Neural progenitor cell (in vitro differentiated cells): ENCODE measurements around the gene PITRM1.

Source experiments
- EZH2 ChIP-seq: fragments of 200-600 bp; sonication (generic); IDR thresholded peaks from 2 replicates; pipeline ENCODE4 v1.6.1; 2017; ENCODE audit warnings: antibody characterized with exemption, mild to moderate bottlenecking, moderate library complexity
- TF ChIP-seq, protein P1 (sequence below): fragments of 200-600 bp; sonication (generic); IDR thresholded peaks from 2 replicates; pipeline ENCODE4 v1.5.1; 2017; ENCODE audit warnings: antibody characterized with exemption, mild to moderate bottlenecking

DNA sequence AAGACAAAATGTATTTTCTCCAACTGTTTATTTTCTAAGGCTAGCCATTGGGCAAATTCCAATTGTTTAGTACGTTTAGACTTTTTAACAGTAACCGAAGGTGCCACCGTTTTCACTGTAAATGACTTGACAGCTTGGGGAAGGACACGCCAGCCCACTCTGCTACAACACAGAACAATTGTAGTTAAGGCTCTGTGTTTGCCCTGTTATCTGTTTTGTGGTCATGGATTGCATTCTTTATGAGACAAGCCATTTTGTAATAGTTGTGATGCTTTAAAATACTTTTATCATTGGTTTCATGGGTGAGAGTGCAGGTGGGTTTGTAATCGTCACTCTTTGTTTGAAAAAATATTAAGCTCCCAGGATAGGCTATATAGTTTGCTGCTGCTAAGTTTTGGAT is 6.6 kb upstream of the PITRM1 start:
- TF ChIP-seq EZH2: no peak
- TF ChIP-seq, protein P1, sequence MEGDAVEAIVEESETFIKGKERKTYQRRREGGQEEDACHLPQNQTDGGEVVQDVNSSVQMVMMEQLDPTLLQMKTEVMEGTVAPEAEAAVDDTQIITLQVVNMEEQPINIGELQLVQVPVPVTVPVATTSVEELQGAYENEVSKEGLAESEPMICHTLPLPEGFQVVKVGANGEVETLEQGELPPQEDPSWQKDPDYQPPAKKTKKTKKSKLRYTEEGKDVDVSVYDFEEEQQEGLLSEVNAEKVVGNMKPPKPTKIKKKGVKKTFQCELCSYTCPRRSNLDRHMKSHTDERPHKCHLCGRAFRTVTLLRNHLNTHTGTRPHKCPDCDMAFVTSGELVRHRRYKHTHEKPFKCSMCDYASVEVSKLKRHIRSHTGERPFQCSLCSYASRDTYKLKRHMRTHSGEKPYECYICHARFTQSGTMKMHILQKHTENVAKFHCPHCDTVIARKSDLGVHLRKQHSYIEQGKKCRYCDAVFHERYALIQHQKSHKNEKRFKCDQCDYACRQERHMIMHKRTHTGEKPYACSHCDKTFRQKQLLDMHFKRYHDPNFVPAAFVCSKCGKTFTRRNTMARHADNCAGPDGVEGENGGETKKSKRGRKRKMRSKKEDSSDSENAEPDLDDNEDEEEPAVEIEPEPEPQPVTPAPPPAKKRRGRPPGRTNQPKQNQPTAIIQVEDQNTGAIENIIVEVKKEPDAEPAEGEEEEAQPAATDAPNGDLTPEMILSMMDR: no peak
